Muscle of leg (tissue), 11 donors: ENCODE results near the gene CDKL4. TPM values are rescaled to one million over a fixed set of nuclear protein-coding genes. Genes with fewer than 3 reads are reported as not detected.
"Not testable (repeated sequence)": the region's sequence is repeated elsewhere in the genome, so short reads cannot be mapped to it uniquely, and the experiment has no call there.

Experiments
- DNase-seq: peaks from one replicate; pipeline ENCODE4 v3.0.0; 2013
- H3K27ac ChIP-seq: one replicate; pipeline ENCODE4 v1.5.1; 2013; ENCODE audit warnings: mild to moderate bottlenecking, low read length, control low read depth
- H3K27me3 ChIP-seq: one replicate; pipeline ENCODE4 v1.6.1; 2013; ENCODE audit warnings: low read length; ENCODE audit not compliant: control insufficient read depth, insufficient read depth
- H3K36me3 ChIP-seq: one replicate; pipeline ENCODE4 v1.6.1; 2013; ENCODE audit warnings: low read length; ENCODE audit not compliant: control insufficient read depth, insufficient read depth
- H3K4me1 ChIP-seq: one replicate; pipeline ENCODE4 v1.6.1; 2013; ENCODE audit warnings: low read length; ENCODE audit not compliant: control insufficient read depth, insufficient read depth
- H3K4me3 ChIP-seq: one replicate; pipeline ENCODE4 v1.5.1; 2013; ENCODE audit warnings: low read length, control low read depth
- H3K9me3 ChIP-seq: replicated peaks from 2 replicates; pipeline ENCODE4 v1.6.1; 2013; ENCODE audit warnings: low read depth, low read length; ENCODE audit not compliant: control insufficient read depth
- WGBS: methylation state at CpG from one replicate; pipeline ENCODE4 v1.1.5; 2013; ENCODE audit warnings: missing lambda C conversion rate; ENCODE audit not compliant: insufficient coverage; 5-methylcytosine and 5-hydroxymethylcytosine counted together
- polyA plus RNA-seq, 8 donors: library from polyadenylated mRNA; unstranded; fragments of 120-200 nt; gene quantifications; one replicate each; pipeline versions ENCODE4 v1.2.1 to v1.2.3, GENCODE V29; 2013; ENCODE audit warnings: inconsistent platforms in 1 of 8, low replicate concordance in 1 of 8; ENCODE audit not compliant: insufficient read length in 8 of 8, insufficient read depth in 1 of 8
- total RNA-seq: library from RNA; stranded (reverse); fragments of 120-200 nt; gene quantifications from one replicate; pipeline ENCODE4 v1.2.4, GENCODE V29; 2013

CDKL4 gene
- total and polyA plus RNA-seq, 9 donors = 0.14 to 3.2 (median 0.27) TPM; not detected in 2

DNA sequence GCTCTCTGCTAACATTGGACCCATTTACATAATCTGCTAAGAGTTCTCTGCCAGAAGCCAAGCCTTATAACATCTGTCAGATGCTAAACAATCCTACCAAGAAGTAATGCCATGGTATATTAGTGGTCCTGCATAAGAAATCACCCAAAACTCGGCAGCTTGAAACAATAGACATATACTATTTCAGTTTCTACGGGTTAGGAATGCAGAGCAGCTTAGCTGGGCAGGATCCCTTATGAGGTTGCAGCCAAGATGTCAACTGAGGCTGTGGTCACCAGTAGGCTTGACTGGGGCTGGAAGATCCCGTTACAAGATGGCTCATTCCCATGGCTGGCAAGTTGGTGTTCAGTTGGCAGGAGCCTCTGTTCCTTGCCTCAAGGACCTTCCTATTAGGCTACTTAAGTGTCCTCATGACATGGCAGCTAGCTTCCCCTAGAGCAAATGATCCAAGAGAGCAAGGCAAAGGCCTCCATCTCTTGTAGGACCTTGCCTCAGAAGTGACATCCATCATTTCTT lies 97.8 kb downstream of the CDKL4 start:
- H3K4me3 ChIP-seq = no peak overlapping the region
- peaks cover 8% of the 10 kb centered on the region for H3K4me1 ChIP-seq
- no peaks in the 10 kb centered on the region for H3K27me3 ChIP-seq
- no peaks in the 10 kb centered on the region for H3K36me3 ChIP-seq
- DNase-seq = no peak
- H3K9me3 ChIP-seq = no peaks in the 10 kb centered on the region
- WGBS = no CpG with 5 or more reads among the region's 3 CpGs
- no peak overlapping the region for H3K27ac ChIP-seq

DNA sequence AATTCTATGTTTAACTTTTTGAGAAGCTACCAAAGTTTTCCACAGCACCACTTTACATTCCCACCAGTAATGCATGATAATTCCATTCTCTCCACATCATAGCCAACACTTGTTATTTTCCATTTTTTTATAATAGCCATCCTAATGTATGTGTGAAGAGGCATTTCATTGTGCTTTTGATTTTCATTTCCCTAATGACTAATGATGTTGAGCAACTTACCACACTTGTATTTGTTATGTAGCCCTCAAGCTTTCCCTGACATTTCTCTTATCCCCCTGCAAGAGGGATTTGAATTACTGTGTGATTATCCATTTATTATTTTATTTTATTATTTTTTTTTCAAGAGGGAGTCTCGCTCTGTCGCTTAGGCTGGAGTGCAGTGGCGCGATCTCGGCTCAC lies 99.4 kb downstream of the CDKL4 start:
- Histone ChIP-seq H3K36me3 (no peaks in the 10 kb centered on the region), H3K27ac (no peak overlapping the region)
- no CpG with 5 or more reads among the region's 5 CpGs for WGBS

DNA sequence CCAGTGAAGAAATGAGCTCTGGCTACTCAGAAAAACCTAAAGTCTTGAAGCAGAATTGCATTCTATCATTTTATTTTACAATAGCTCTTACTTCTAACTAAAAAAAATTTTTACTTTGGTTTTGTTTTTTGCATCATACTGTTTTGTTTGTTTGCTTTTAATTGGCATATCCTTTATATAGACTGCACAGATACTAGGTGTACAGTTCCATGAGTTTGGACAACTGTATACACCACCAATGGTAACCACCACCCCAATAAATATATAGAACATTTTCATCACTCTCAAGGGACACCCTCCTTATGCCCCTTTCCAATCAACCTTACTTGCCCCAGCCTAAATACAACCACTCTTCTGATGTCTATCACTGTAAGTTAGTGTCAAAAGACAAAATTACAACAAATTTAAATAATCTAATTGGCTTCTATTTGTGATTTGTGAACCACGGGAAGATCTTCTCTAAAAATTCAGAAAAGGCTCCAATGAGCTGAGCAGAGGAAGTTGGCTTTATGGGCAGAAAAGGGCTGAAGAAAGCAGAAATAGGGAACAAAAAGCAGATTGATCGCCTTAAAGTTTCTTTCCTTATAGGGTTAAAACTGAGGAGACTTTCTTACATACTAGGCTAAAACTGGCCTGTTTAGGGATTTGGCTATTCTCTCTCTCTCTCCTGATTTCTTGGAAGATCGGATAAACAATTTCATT lies 100.7 kb downstream of the CDKL4 start:
- Histone ChIP-seq H3K4me3 (no peak overlapping the region), H3K4me1 (peaks cover 8% of the 10 kb centered on the region), H3K27me3 (no peaks in the 10 kb centered on the region), H3K27ac (no peak overlapping the region), H3K9me3 (no peaks in the 10 kb centered on the region), H3K36me3 (no peaks in the 10 kb centered on the region)
- no CpG with 5 or more reads among the region's 3 CpGs for WGBS
- no peak for DNase-seq

More for the DNA sequence above, 99.4 kb downstream of the CDKL4 start:
- no peak overlapping the region for H3K4me3 ChIP-seq
- no peaks in the 10 kb centered on the region for H3K9me3 ChIP-seq
- DNase-seq = no peak
- no peaks in the 10 kb centered on the region for H3K27me3 ChIP-seq
- H3K4me1 ChIP-seq = peaks cover 8% of the 10 kb centered on the region

- no peak overlapping the region for H3K4me3 ChIP-seq
- no peaks in the 10 kb centered on the region for H3K9me3 ChIP-seq
- H3K4me1 ChIP-seq = peaks cover 8% of the 10 kb centered on the region
- peak overlapping the region; percentile 65 for H3K27ac ChIP-seq
- no peaks in the 10 kb centered on the region for H3K27me3 ChIP-seq
- peak; percentile 69 for DNase-seq
- H3K36me3 ChIP-seq = no peaks in the 10 kb centered on the region
- no CpG with 5 or more reads among the region's 8 CpGs for WGBS
Measured at GRCh38 chr2:39141334-39142271, 102.2 kb downstream of the CDKL4 start.

GRCh38 chr2:39140948-39141333 lies 102.8 kb downstream of the CDKL4 start:
- not testable (repeated sequence) for H3K36me3 ChIP-seq, H3K27ac ChIP-seq, H3K4me1 ChIP-seq, H3K27me3 ChIP-seq, H3K4me3 ChIP-seq, H3K9me3 ChIP-seq, DNase-seq
- WGBS = no CpG with 5 or more reads among the region's 7 CpGs

GRCh38 chr2:39140322-39140847 lies 103.4 kb downstream of the CDKL4 start:
- Histone ChIP-seq H3K9me3 (no peaks in the 10 kb centered on the region), H3K4me1 (peaks cover 8% of the 10 kb centered on the region), H3K27ac (no peak overlapping the region), H3K27me3 (no peaks in the 10 kb centered on the region), H3K36me3 (no peaks in the 10 kb centered on the region), H3K4me3 (no peak overlapping the region)
- WGBS = no CpG with 5 or more reads among the region's 3 CpGs
- no peak for DNase-seq

DNA sequence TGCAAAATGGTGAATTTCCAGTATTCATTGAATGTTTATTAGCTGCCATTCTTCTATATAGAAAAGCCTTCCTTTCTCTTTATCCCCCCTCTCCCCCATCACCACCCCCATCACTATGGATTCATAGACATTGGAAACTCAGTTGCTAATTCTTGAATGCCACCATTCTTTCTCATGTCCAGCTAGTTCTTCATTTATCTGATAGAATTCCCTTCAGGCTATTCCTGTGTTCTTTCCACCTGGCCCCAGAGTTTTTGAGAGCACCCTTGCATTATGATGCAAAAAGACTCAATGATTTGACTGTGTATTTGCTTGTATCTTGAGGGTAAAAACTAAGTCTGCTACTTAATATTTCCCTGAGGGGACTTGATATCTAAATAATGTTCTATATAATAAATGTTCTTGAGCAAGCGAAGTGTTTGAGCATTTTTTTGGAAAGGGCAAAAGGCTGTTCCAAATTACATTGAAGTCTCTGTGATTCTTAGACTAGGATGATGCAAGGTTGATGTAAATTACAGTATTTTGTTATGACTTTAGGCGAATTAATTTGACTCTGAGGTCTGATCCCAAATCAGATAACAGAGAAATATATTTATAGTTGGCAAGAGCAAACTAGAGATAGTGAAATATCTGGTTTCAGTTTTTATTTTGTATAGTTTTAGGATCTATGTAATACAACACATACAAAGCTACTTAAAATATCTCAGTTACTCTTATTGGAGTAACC lies 104.1 kb downstream of the CDKL4 start:
- H3K27me3 ChIP-seq = no peaks in the 10 kb centered on the region
- no peaks in the 10 kb centered on the region for H3K36me3 ChIP-seq
- H3K27ac ChIP-seq = no peak overlapping the region
- no peak for DNase-seq
- H3K9me3 ChIP-seq = no peaks in the 10 kb centered on the region
- H3K4me3 ChIP-seq = no peak overlapping the region
- no CpG with 5 or more reads among the region's 2 CpGs for WGBS
- peaks cover 8% of the 10 kb centered on the region for H3K4me1 ChIP-seq

- Histone ChIP-seq H3K36me3 (no peaks in the 10 kb centered on the region), H3K4me1 (peaks cover 8% of the 10 kb centered on the region), H3K27ac (no peak overlapping the region), H3K9me3 (no peaks in the 10 kb centered on the region), H3K4me3 (no peak overlapping the region), H3K27me3 (no peaks in the 10 kb centered on the region)
- no peak for DNase-seq
- 96% methylated on average over 4 of the region's 8 CpGs for WGBS
Measured at GRCh38 chr2:39138837-39139211, 104.9 kb downstream of the CDKL4 start.

GRCh38 chr2:39138187-39138836 lies 105.5 kb downstream of the CDKL4 start:
- H3K4me3 ChIP-seq, H3K4me1 ChIP-seq, H3K27ac ChIP-seq, H3K27me3 ChIP-seq, H3K9me3 ChIP-seq, H3K36me3 ChIP-seq, DNase-seq: not testable (repeated sequence)
- 100% methylated on average over 3 of the region's 18 CpGs for WGBS
